ENCODE measurements around the gene KLF11. TPM values are rescaled to one million over a fixed set of nuclear protein-coding genes. Genes with fewer than 3 reads are reported as not detected.
"Not testable (repeated sequence)": the region's sequence is repeated elsewhere in the genome, so short reads cannot be mapped to it uniquely, and the experiment has no call there.

The KLF11 gene
- total RNA-seq, 1 donor from 2014 or later: 66.7 TPM

GRCh38 chr2:10009271-10009810 is 34.0 kb upstream of the KLF11 start:
- DNase-seq (ENCODE audit: low spot score): no peak

GRCh38 chr2:10009811-10010781 is 33.3 kb upstream of the KLF11 start:
- DNase-seq (ENCODE audit: low spot score): no peak

GRCh38 chr2:10010861-10011605 is 32.3 kb upstream of the KLF11 start:
- DNase-seq (ENCODE audit: low spot score): not testable (repeated sequence)

GRCh38 chr2:10011606-10012325 is 31.6 kb upstream of the KLF11 start:
- DNase-seq (ENCODE audit: low spot score): not testable (repeated sequence)

GRCh38 chr2:10012366-10012962 is 30.9 kb upstream of the KLF11 start:
- not testable (repeated sequence) for DNase-seq (ENCODE audit: low spot score)

GRCh38 chr2:10012963-10013461 is 30.3 kb upstream of the KLF11 start:
- no peak for DNase-seq (ENCODE audit: low spot score)

GRCh38 chr2:10013651-10014417 is 29.5 kb upstream of the KLF11 start:
- DNase-seq (ENCODE audit: low spot score): not testable (repeated sequence)

- DNase-seq (ENCODE audit: low spot score): no peak
Measured at GRCh38 chr2:10014418-10015190, 28.7 kb upstream of the KLF11 start.

GRCh38 chr2:10015376-10015989 is 27.9 kb upstream of the KLF11 start:
- not testable (repeated sequence) for DNase-seq (ENCODE audit: low spot score)

- DNase-seq (ENCODE audit: low spot score): no peak
Measured at GRCh38 chr2:10016001-10016801, 27.1 kb upstream of the KLF11 start.

GRCh38 chr2:10016802-10017258 is 26.5 kb upstream of the KLF11 start:
- DNase-seq (ENCODE audit: low spot score): no peak

- no peak for DNase-seq (ENCODE audit: low spot score)
Measured at GRCh38 chr2:10017313-10017941, 25.9 kb upstream of the KLF11 start.

- no peak for DNase-seq (ENCODE audit: low spot score)
Measured at GRCh38 chr2:10019174-10019573, 24.2 kb upstream of the KLF11 start.

GRCh38 chr2:10019602-10020400 is 23.5 kb upstream of the KLF11 start:
- no peak for DNase-seq (ENCODE audit: low spot score)

GRCh38 chr2:10022041-10022421 is 21.3 kb upstream of the KLF11 start:
- no peak for DNase-seq (ENCODE audit: low spot score)

GRCh38 chr2:10022445-10022844 is 20.9 kb upstream of the KLF11 start:
- DNase-seq (ENCODE audit: low spot score): no peak
